SK-N-DZ (cell line): ENCODE data around the gene DYNC1H1.

Experiments used
- DNase-seq: peaks from one replicate; pipeline ENCODE4 v3.0.0-alpha.2; 2015; ENCODE audit warnings: low spot score

The DYNC1H1 gene

GRCh38 chr14:101991352-101991751 is 27.0 kb downstream of the DYNC1H1 start:
- no peak for DNase-seq

DNA sequence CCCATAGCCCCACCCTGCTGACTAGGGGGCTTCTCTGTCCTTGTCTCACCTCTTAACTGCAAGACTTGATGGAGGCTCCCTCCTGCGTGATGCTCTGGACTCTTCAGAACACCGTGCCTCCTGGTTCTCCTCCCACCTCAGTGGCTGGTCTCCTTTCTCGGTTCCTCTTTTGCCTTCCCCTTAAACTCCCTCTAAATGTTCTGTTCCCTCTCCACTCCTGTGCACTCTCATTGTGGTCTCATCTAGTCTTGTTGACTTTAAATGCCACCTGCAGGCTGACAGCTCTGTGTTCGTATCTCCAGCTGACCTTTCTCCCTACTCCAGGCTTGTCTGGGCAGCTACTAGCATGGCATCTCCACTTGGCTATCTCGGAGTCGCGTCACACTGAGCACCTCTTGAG is 28.3 kb downstream of the DYNC1H1 start:
- DNase-seq, result no peak

DNA sequence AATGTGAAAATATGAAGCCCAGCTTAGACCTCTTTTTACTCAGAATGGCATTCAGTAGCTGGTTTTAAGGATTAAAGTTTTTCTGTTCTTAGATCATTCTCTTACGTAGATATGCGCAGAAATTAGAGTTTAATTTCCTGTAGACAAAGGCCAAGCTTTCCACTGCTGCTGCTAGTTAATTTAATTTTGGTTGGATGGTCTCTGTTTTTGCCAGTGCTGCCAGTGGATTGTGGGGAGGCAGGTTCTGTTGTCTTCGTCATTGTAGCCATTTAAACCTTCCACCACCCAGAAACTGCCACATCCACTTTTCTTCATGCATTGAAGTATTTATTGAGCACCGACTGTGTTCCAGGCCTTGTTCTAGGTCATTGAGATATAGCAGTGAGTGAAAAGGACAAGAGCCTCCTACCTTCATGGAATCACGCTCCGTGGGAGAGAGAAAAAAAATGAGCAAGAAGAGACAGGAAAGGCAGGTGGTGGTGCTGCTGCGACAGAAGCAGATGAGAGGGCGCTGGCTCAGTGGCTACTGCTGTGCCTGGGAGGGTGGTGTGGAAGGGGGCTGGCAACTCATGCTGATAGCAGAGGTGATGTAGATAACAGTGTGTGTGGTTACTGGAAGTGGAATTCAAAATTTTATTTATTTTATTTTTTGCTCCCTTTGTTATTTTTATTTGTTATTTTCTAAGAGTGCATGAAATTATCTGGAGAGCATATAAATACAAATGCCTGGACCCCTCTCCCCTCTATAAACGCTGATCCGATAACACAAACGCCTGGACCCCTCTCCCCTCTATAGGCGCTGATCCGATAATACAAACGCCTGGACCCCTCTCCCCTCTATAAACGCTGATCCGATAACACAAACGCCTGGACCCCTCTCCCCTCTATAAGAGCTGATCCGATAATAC is 33.3 kb downstream of the DYNC1H1 start:
- peak; percentile 25 for DNase-seq

- no peak for DNase-seq
Observed at GRCh38 chr14:102000902-102001301, 36.5 kb downstream of the DYNC1H1 start.

DNA sequence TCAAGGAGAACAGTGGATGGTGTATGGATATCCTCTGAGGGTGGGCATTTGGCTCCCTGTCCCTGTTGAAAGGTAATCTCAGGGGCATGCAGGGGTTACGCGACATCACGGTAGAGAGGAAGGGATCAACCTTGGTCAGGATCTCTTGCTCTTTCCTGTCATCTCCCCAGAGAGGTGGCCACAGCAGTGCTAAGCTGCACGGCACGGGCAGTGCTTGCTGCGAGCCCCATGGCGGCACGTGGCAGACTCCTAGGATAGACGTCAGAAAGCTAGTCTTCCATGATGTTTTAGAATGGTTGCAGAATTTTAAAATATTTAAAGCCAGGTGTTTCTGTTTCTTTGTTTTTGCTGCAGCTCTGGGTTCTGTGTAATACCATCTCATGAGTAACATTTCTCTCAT is 41.0 kb downstream of the DYNC1H1 start:
- no peak for DNase-seq

GRCh38 chr14:102007916-102008418 is 43.6 kb downstream of the DYNC1H1 start:
- DNase-seq, result no peak

- no peak for DNase-seq
Observed at GRCh38 chr14:102008891-102009290, 44.5 kb downstream of the DYNC1H1 start.

GRCh38 chr14:102011631-102012030 is 47.3 kb downstream of the DYNC1H1 start:
- DNase-seq, result no peak

DNA sequence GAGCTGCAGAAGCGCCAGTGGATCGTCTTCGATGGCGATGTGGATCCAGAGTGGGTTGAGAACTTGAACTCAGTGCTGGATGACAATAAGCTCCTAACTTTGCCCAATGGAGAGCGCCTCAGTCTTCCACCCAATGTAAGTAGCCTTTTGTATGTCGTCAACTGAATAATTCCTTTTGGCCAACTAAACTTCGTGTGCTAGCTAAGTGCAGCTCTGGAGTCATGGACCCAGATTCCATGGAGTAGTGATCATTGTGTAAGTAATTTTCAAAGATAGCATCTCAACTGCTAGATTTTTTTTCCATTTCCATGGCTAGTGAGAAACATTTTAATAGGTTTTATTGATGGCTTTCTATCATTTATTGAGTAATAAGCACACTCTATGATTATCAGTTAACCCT is 48.0 kb downstream of the DYNC1H1 start:
- no peak for DNase-seq

GRCh38 chr14:102013669-102014200 is 49.4 kb downstream of the DYNC1H1 start:
- no peak for DNase-seq

GRCh38 chr14:102015045-102015685 is 50.8 kb downstream of the DYNC1H1 start:
- no peak for DNase-seq

DNA sequence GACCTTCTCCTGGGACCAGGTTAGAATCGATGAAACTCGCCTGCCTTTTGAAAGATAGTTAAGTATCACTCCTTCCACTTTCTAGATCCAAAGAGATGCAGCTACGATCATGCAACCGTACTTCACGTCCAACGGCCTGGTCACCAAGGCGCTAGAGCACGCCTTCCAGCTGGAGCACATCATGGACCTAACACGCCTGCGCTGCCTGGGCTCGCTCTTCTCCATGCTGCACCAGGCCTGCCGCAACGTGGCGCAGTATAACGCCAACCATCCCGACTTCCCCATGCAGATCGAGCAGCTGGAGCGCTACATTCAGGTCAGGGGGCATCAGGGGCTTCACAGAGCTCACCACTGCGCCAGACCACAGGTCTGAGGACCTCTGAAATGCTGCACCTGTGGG is 51.4 kb downstream of the DYNC1H1 start:
- DNase-seq, result no peak

GRCh38 chr14:102016420-102017090 is 52.2 kb downstream of the DYNC1H1 start:
- DNase-seq, result no peak

DNA sequence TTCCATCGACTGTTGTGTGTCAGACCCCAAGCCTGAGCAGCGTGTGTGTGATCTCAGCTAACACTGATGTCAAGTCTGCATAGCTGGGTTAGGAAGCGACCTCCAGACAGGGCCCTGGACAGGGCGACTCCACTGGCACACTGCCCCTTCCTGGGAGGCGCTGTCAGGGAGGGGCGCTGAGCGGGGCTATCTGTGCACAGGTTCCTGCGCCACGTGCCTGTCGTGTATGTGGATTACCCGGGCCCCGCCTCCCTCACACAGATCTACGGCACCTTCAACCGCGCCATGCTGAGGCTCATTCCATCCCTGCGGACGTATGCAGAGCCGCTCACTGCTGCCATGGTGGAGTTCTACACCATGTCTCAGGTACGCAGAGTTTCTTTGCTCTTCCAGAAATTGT is 53.9 kb downstream of the DYNC1H1 start:
- no peak for DNase-seq

DNA sequence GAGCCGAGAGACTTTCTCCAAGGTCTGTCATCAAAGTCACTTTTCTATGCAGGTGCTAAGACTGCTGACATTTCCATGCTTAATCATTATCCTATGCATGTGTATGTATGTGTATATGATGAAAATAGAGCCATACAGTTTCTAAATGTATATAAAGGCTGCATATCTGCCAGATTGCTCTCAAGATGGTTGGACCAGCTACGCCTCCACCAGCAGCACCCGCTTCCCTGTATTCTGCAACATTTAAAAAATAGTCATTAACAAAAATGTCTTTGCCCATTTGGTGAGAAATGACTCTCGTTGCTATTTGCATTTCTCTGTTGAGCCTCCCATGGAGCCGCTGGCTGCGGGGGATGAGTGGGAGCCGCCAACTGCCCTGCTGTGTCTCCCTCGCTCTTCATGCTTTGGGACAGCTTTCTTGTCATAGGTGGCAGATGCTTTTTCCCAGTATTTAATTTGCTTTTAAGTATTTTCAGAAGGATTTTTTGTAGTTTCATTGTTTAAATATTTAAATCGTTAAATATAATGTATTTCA is 54.7 kb downstream of the DYNC1H1 start:
- no peak for DNase-seq

GRCh38 chr14:102020058-102020971 is 55.9 kb downstream of the DYNC1H1 start:
- DNase-seq, result no peak

DNA sequence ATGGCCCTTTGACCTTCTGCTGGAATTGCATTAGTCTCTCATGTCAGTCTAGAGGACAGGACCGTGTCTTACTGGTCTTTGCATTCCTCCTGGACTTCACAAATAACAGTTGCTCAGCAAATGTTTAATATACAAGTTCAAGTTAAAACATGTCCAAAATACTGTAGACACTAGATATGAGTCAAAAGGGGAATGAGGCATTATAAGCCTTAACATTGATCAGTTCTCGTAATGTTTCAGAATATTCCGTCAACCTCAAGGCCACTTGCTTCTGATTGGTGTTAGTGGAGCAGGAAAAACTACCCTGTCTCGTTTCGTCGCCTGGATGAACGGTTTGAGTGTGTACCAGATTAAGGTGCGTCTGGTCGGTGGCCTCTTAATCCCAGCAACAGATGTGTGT is 62.6 kb downstream of the DYNC1H1 start:
- no peak for DNase-seq

DNA sequence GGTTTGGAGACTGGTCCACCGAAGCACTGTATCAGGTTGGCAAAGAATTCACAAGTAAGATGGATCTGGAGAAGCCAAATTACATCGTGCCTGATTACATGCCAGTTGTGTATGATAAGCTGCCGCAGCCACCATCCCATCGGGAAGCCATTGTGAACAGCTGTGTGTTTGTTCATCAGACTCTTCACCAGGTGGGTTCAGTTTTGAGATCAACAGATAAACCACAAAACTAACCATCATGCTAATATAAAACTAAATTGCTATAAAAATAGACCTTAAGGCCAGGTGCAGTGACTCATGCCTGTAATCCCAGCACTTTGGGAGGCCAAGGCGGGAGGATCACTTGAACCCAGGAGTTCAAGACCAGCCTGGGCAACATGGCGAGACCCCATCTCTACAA is 63.6 kb downstream of the DYNC1H1 start:
- no peak for DNase-seq

DNA sequence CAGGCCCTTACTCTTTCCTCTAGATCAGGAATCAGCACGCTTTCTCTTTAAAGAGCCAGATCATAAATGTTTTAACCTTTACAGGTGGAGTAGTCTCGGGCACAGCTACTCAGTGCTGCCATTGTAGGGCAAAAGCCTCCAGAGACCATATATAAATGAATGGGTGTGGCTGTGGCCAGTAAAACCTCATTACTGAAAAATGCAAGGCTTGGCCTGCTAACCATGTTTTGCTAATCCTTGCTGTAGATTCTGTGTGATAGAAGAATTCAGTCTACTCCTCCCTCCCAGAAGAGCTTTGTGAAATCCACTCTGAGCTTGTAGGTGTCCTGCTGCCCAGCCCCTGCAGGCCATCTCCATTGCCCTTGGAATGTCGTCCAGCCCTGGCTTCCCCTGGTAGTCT is 64.4 kb downstream of the DYNC1H1 start:
- no peak for DNase-seq

GRCh38 chr14:102029956-102030355 is 65.6 kb downstream of the DYNC1H1 start:
- no peak for DNase-seq

DNA sequence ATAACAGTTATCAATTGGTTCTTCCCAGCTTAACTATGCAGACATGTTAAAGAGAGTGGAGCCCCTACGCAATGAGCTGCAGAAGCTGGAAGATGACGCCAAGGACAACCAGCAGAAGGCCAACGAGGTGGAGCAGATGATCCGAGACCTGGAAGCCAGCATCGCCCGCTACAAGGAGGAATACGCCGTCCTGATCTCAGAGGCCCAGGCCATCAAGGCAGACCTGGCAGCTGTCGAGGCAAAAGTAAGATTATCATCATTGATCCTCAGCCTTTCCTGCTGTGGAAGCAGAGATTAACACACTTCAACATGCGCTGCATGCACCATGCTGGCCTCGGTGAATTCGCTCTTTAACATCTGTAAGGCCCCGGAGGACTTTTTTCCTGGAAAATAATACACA is 68.9 kb downstream of the DYNC1H1 start:
- no peak for DNase-seq
